AG09319 (cell line): Measurements from ENCODE around the gene GALNT15.

ENCODE experiments used
- DNase-seq: peaks from one replicate; pipeline ENCODE4 v3.0.0-alpha.2; 2010; ENCODE audit warnings: low read depth; ENCODE audit errors: extremely low read depth
- TF ChIP-seq, protein P1 (sequence below): IDR thresholded peaks from 2 replicates; pipeline ENCODE4 v1.5.1; 2011; ENCODE audit warnings: low read depth, mild to moderate bottlenecking, inconsistent platforms, low read length, moderate library complexity

GALNT15 gene

DNA sequence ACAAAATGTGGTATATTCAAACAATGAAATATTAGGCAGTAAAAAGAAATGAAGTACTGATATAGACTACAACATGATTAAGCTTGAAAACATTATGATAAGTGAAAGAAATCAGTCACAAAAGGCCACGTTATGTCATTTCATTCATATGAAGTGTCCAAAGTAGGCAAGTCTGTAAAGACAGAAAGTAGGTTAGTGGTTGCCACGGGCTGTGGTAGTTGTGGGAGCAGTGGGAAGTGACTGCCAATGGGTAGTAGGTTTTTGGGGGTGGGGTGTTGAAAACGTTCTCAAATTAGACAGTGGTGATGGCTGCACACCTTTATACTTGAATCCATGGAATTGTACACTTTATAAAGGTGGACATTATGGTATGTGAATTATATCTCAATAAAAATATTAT, 12.1 kb downstream of the GALNT15 start:
- TF ChIP-seq, protein P1, sequence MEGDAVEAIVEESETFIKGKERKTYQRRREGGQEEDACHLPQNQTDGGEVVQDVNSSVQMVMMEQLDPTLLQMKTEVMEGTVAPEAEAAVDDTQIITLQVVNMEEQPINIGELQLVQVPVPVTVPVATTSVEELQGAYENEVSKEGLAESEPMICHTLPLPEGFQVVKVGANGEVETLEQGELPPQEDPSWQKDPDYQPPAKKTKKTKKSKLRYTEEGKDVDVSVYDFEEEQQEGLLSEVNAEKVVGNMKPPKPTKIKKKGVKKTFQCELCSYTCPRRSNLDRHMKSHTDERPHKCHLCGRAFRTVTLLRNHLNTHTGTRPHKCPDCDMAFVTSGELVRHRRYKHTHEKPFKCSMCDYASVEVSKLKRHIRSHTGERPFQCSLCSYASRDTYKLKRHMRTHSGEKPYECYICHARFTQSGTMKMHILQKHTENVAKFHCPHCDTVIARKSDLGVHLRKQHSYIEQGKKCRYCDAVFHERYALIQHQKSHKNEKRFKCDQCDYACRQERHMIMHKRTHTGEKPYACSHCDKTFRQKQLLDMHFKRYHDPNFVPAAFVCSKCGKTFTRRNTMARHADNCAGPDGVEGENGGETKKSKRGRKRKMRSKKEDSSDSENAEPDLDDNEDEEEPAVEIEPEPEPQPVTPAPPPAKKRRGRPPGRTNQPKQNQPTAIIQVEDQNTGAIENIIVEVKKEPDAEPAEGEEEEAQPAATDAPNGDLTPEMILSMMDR, result no peak
- DNase-seq, result no peak

DNA sequence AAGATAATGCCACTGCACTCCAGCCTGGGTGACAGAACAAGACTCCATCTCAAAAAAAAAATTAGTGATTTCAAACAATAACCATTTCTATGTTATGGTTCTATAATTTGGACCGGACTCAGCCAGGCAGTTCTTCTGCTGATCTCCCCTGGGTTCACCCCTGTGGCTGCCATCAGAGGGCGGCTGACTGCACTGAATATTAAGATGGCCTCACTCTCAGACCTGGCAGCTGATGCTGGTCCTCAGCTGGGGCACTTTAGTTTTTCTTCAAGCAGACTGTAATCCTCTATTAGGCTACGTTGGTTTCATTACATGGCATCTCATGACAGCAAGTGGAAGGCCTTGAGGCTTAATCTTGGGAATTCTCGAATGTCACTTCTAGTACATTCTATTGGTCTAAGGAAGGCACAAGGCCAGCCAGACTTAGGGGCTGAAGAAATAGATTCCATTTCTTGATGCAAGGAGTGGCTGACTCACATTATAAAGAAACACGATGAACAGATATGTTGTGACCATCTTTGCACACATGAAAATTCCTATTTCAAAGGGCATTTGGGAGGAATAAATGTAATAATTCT, 12.8 kb downstream of the GALNT15 start:
- TF ChIP-seq, protein P1, result no peak
- no peak for DNase-seq

DNA sequence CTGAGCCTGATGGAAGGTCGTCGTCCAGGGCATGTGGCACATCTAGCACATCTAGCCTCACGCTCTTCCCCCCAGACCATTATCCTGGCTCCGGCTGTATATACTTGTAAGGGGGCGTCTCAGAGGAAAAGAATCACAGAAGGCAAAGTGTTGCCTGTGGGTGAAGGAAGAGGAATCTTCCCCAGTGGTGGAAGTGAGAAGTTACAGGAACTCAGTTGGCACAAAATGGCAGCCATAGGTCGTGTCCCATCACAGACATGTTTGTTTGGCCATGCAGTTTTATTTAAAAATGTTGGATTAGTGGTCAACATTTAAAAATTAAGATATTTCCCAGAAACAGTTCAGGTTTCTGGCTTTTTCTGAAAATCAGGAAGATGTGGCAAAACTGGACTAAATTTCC, 13.6 kb downstream of the GALNT15 start:
- DNase-seq, result no peak
- TF ChIP-seq, protein P1, result no peak

DNA sequence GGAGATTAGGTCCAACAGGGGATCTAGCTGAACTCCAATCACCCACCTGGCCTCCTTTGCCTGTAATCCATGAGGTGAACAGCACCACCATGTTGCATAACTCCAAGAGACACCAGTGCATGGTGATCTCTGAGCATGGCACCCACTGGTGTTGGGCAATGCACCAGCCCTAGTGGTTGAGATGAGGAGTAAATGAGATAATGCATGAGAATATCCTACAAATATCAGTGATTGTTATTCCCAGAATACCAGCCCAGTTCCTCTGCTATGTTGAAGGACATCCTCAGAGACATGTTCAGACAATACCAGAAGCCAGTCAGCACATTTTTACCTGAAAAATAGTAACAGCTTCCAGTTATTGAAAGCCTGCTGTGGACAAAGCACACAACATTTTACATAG, 14.7 kb downstream of the GALNT15 start:
- TF ChIP-seq, protein P1, result no peak
- DNase-seq, result no peak

DNA sequence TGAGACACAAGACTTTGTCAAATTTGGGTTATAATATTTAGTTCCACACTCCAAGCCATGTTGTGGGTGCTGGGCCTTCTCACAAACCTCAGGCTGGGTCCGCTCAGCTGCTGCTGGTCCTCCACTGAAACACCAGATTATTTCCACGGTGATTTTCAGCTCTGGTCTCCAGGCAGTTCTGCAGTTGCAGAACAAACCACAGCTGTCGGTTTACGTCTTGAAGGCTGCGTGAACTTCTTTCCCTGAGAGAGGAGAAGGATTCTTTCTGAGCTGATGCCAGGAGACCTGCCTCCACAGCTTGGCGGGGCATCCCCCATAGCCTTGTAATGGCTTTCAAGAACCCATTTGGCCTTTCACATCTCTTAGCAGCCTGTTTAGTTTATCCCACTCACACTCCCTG, 16.2 kb downstream of the GALNT15 start:
- DNase-seq, result no peak
- TF ChIP-seq, protein P1, result no peak

DNA sequence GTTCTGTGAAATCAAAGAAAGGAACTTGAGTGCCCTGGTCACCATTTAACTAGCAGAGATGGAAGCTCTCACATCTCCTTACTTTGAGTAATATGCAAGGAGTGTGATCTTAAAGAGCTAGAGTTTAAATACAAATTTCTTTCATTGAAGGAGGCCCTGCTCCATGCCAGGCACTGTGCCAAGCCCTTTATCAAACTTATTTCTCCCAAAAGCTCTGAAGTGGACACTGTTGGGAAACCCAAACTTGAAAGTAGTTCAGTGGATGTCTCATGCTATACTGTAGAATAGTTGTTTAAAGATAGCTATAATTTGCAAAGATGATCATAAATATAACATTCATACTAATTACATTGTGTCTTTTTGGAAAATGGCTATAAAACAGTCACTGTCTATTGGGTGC, 17.1 kb downstream of the GALNT15 start:
- TF ChIP-seq, protein P1, result no peak
- DNase-seq, result no peak

DNA sequence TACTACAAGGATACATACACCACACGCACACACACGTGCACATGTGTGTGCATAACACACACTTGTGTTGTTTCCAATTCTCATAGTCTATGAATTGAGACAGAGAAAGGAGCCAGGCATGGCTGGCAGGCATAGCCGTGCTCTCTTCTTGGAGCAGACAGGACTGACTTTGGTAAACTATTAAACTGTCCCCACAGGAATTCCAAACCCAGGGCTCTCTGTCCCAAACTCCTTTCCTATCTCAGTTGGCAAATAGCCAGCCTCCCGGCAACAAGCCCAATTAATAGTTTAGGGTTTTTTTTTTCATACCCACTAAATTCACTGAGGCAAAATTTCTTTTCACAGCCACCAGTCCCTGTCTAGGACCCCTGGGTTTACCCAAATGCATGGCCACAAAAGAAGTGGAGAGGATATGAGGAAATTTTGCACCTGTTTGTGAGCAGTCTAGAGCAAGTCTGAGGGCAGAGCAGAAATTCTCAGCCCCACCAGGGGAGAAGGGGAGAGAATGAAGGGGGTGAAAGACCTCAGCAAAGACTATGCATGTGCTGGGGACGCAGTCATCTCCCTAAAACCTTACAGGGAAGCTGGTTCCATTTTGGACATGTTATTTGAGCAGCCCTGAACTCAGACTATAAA, 17.8 kb downstream of the GALNT15 start:
- TF ChIP-seq, protein P1, result no peak
- no peak for DNase-seq
